Renal pelvis (tissue), 12 donors: ENCODE measurements around the gene RAB39A. TPM values are rescaled to one million over a fixed set of nuclear protein-coding genes. Genes with fewer than 3 reads are reported as not detected.
A peak's percentile ranks its signal among the peaks of the same experiment; 100 is the strongest.
"Not testable (repeated sequence)": the region's sequence is repeated elsewhere in the genome, so short reads cannot be mapped to it uniquely, and the experiment has no call there.

Experiments
- DNase-seq: peaks from one replicate; pipeline ENCODE4 v3.0.0-alpha.2; 2013
- long read RNA-seq, 16 experiments: transcript quantifications; one replicate each; lab custom pipeline, GENCODE V29; 2026
- polyA plus RNA-seq, 3 donors: library from polyadenylated mRNA; unstranded; fragments of 120-200 nt; gene quantifications; one replicate each; pipeline ENCODE4 v1.2.1, GENCODE V29; 2013; ENCODE audit not compliant: insufficient read length in 3 of 3

The RAB39A gene, protein sequence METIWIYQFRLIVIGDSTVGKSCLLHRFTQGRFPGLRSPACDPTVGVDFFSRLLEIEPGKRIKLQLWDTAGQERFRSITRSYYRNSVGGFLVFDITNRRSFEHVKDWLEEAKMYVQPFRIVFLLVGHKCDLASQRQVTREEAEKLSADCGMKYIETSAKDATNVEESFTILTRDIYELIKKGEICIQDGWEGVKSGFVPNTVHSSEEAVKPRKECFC
- under 1 TPM; 0.51 to 0.86 (median 0.73) TPM for polyA plus RNA-seq
- long read RNA-seq, donor 1 = 0 reads
- long read RNA-seq, donor 2 = 0 reads
- long read RNA-seq, donor 3 = 0 reads
- long read RNA-seq, donor 4 = 0 reads
- long read RNA-seq, donor 5 = 0 reads
- long read RNA-seq, donor 6 = 0 reads
- long read RNA-seq, donor 7 = 0 reads
- long read RNA-seq, donor 8 = 0 reads
- long read RNA-seq, donor 9 = 0 reads
- long read RNA-seq, donor 10 = 0 reads
- long read RNA-seq, donor 11, partial matches to known transcripts = 0 of 1 reads
- long read RNA-seq, donor 11, other reads (novel, unspliced or antisense) = 0 of 1 reads
- long read RNA-seq, donor 12 = 0 reads
- long read RNA-seq, donor 13 = 0 reads
- long read RNA-seq, donor 14 = 0 reads
- long read RNA-seq, donor 15, partial matches to known transcripts = 0 of 1 reads
- long read RNA-seq, donor 15, other reads (novel, unspliced or antisense) = 0 of 1 reads
- long read RNA-seq, donor 16 = 0 reads

DNA sequence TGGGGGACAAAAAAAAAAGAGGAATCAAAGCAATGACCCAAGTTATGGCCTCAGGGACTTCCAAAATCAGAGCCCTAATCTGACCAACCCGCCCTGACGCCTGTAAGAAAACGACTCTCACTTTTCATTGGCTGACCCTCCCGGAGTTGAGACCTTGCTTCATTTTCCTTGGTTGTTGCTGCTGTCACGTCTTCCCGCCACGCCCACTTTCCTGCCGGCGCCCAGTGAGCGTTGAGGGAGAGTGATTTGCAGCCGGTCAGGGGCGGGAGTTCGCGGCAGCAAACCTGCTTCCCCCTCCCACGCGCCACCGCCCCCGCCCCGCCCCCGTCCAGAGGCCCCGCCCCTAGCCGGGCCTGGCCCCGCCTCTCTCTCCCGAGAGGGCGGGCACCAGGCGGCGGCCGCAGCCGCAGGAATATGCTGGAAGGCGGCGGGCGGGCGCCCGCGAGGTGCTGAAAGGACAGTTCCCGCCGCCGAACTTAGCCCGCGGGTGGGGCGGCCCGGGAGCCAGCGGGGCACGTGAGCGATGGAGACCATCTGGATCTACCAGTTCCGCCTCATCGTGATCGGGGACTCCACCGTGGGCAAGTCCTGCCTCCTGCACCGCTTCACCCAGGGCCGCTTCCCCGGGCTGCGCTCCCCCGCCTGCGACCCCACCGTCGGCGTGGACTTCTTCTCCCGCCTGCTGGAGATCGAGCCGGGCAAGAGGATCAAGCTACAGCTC, at the start of gene RAB39A:
Gene RAB39A (plus strand): TSS at position 403 of the 721 bp plus-strand sequence. CDS start 121 bp downstream, at position 524.
- peak; percentile 88 for DNase-seq

DNA sequence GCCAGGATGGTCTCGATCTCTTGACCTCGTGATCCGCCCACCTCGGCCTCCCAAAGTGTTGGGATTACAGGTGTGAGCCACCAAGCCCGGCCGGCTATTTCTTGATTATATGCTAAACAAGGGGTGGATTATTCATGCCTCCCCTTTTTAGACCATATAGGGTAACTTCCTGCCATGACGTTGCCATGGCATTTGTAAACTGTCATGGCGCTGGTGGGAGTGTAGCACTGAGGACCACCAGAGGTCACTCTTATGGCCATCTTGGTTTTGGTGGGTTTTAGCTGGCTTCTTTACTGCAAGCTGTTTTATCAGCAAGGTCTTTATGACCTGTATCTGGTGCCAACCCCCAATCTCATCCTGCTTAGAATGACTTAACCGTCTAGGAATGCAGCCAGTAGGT, 46.8 kb upstream of the RAB39A start:
- not testable (repeated sequence) for DNase-seq

GRCh38 chr11:107882095-107882820, 46.0 kb upstream of the RAB39A start:
- DNase-seq = no peak

DNA sequence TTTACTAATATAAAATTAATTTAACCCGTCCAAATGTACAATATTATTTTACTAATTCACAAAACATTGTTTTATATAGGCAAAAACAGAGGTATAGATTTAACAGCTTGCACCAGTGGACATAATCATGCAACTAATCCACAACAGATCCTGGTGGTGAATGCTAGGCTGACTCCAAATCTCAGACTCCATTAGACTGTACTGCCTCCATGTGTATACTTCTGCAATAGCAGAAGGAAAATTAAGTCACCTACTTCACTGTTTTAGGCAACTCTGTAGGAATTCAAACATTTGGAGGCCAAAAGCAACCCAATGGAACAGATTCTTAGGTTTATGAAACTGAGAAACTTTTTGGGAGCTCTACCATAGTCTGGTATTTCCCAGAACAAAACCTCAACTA, 30.0 kb upstream of the RAB39A start:
- DNase-seq = no peak

- no peak for DNase-seq
Measured at GRCh38 chr11:107908211-107908610, 20.0 kb upstream of the RAB39A start.

DNA sequence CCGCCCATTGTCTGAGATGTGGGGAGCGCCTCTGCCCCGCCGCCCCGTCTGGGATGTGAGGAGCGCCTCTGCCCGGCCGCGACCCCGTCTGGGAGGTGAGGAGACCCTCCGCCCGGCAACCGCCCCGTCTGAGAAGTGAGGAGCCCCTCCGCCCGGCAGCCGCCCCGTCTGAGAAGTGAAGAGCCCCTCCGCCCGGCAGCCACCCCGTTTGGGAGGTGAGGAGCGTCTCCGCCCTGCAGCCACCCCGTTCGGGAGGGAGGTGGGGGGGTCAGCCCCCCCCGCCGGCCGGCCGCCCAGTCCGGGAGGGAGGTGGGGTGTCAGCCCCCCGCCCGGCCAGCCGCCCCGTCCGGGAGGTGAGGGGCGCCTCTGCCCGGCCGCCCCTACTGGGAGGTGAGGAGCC, 15.8 kb upstream of the RAB39A start:
- not testable (repeated sequence) for DNase-seq

GRCh38 chr11:107915229-107915628, 13.0 kb upstream of the RAB39A start:
- no peak for DNase-seq

GRCh38 chr11:107916671-107917241, 11.5 kb upstream of the RAB39A start:
- no peak for DNase-seq

DNA sequence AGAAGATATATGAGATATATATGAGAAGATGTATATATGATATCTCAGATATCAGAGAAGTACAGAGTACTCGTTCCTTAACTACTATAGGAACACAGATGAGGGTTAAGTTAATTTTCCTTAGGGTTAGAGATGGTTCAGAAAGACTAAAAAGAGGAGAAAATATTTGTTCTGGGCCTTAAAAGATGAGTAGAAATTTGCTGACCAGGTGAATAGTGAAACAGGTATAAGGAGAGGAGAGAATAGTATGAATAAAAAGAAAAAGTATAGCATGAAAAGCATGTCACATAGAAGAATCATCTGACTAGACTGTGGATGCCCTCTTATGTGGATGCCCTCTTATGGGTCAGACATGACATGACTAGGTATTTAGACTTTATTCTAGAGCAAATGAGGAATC, 6.3 kb upstream of the RAB39A start:
- no peak for DNase-seq

GRCh38 chr11:107923519-107923918, 4.7 kb upstream of the RAB39A start:
- DNase-seq = not testable (repeated sequence)

- no peak for DNase-seq
Measured at GRCh38 chr11:107924306-107924705, 3.9 kb upstream of the RAB39A start.

- no peak for DNase-seq
Measured at GRCh38 chr11:107927559-107927958, 689 bp upstream of the RAB39A start.

DNA sequence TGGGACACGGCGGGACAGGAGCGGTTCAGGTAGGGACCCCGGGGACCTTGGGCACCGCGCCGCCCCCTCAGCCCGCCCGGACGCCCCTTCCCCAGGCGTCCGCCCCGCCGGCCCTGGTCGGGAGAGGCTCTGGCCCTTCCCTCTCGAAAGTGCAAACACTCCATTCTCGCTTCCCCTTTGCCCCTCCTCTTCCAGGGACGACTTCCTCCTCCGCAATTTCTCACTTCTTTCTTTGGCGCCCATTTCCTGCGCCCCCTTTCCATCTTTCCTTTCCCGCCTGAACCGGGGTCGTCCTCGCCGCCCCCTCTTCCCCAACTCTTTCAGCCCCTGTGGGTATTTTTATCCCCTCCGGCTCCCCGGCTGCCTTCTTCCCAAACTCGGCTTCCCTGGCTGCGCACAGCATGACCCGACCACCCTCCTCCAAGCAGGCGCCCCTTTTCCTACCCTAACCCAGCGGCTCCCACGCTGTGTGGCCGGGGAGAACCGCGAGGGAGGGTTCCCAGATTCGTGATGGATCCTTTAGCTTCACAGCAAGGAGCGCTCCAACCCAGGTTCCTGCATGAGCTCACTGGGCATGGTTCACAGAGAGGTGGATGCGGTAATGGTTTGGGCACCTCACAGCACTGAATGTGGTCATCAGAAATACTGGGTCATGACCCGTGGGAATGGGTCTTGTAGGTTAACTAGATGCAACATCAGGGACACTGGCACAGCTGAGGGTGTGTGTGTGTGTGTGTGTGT, 689 bp downstream of the RAB39A start:
- DNase-seq = peak; percentile 2

DNA sequence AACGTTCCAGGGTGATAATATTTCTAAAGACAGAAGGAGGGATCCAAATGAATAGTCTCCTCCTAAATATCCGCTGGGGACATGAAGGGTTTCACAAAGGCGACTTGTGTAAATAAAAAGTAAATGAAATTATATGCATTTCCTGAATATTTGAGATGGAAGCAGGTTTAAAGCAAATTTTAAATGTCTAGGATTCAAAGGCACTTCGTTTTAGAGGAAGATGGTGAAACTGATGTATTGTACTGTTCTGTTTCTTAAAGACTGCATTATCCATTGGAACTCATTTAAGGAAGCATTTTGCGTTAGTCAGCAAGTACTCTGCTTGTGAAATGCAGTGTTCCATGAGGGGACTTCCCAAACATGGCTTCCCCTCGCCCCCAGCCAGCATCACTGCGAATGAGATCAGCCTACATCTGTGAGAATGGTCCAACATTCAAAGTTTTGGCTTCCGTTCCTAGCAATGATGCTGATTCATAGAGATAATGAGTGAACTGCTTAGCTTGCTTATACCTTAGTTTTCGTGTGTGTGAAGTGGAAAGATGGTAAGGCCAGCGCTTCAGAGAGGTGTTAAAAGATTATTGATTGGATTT, 1.5 kb downstream of the RAB39A start:
- no peak for DNase-seq

GRCh38 chr11:107931206-107931605, 3.0 kb downstream of the RAB39A start:
- no peak for DNase-seq

GRCh38 chr11:107947904-107948303, 19.7 kb downstream of the RAB39A start:
- no peak for DNase-seq

DNA sequence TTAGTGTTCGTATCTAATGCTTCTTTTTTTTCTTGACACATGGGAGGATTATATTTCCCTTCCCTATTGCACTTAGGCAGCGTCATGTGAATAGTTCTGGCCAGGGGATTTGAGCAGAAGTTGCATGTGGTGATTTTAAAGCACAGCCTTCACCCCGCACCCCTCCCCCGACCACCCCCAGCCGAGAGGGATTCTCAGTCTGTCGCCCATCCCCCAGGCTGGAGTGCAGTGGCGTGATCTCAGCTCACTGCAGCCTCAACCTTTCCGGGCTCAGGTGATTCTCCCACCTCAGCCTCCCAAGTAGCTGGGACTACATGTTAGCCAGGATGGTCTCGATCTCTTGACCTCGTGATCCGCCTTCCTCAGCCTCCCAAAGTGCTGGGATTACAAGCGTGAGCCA, 20.1 kb downstream of the RAB39A start:
- not testable (repeated sequence) for DNase-seq

DNA sequence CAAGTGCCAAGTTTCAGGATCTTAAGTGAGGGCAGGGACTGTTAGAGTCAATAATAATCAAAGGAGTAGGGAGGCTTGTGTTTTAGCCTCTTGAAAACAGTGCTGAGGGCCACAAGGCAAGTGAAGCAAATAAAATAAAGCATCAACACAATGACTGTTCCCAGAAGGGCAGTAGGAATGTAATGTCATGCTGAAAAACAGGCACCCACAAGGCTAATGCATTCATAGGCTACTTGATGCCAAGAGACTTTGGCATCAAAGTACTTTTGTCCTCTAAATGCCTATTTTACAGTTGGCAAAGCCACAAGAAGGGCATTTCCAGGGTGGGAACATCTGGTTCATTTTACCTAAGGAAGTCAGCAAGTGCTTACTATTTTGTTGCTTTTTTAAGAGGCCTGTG, 22.9 kb downstream of the RAB39A start:
- DNase-seq = no peak

DNA sequence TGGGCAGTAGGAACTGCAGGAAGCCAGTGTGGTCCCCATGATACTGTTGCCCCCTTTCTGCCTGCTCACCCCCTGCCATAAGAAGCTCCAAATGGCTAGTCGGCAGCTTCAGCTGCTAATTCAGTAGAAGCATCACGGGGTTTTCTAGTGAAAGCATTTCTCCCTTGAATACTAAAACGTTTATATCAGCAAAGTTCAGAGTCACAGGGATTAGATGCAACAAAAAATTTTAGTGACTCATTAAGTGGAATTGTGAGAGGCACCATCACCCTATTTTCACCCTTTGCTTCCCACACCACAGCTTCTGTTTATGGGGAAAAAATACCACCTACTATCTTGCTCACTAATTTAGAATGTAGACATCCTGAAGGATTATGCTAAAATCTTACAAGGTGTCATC, 25.2 kb downstream of the RAB39A start:
- no peak for DNase-seq

- DNase-seq = no peak
Measured at GRCh38 chr11:107956543-107956942, 28.3 kb downstream of the RAB39A start.
